HG03175 (cell line): ENCODE measurements around the gene AVL9.
"Not testable (repeated sequence)": the region's sequence is repeated elsewhere in the genome, so short reads cannot be mapped to it uniquely, and the experiment has no call there.

Experiments
- ATAC-seq: cut with Tn5 transposase; IDR thresholded peaks from one replicate; pipeline ENCODE4 v1.9.1; 2021; ENCODE audit warnings: mild to moderate bottlenecking, moderate library complexity; ENCODE audit not compliant: unreplicated experiment

AVL9 gene

GRCh38 chr7:32634798-32635393, 139.6 kb downstream of the AVL9 start:
- not testable (repeated sequence) for ATAC-seq

GRCh38 chr7:32636725-32637462, 141.6 kb downstream of the AVL9 start:
- ATAC-seq = not testable (repeated sequence)

- ATAC-seq = not testable (repeated sequence)
Observed at GRCh38 chr7:32637611-32638010, 142.3 kb downstream of the AVL9 start.
